Pancreas (tissue), 10 donors: Measurements from ENCODE around the gene M1AP. TPM values are rescaled to one million over a fixed set of nuclear protein-coding genes. Genes with fewer than 3 reads are reported as not detected.
A peak's percentile ranks its signal among the peaks of the same experiment; 100 is the strongest.

Source experiments
- ATAC-seq, 4 donors: fragments of 200-7000 bp; cut with Tn5 transposase; one replicate each; pipeline versions ENCODE4 v1.8.0 to v1.9.1; 2020; ENCODE audit warnings: mild to moderate bottlenecking in 4 of 4, moderate library complexity in 4 of 4
- DNase-seq, 6 donors: peaks; one replicate each; pipeline ENCODE4 v3.0.0-alpha.2; 2020
- FAIRE-seq: peaks from 2 replicates; lab custom pipeline; 2012; peaks lifted over from hg19 to GRCh38; lab: Jason Lieb, UNC
- H3K27ac ChIP-seq, 4 donors: fragments of 200-600 bp; sonication (generic); 1 replicate in 3 of 4; 2 replicates in 1 of 4; pipeline versions ENCODE4 v1.5.0 to v1.8.0; 2020
- H3K27me3 ChIP-seq, 4 donors: fragments of 200-600 bp; one replicate each; pipeline ENCODE4 v1.8.0; 2021
- H3K36me3 ChIP-seq, 3 donors: fragments of 200-600 bp; sonication (generic) in 1 of 3; one replicate each; pipeline versions ENCODE4 v1.5.0 to v1.8.0; 2020 to 2021
- H3K4me1 ChIP-seq, 3 donors: fragments of 200-600 bp; one replicate each; pipeline ENCODE4 v1.8.0; 2021
- H3K4me3 ChIP-seq, 4 donors: fragments of 200-600 bp; sonication (generic) in 2 of 4; one replicate each; pipeline versions ENCODE4 v1.5.0 to v1.8.0; 2020 to 2021
- H3K9me3 ChIP-seq, 4 donors: fragments of 200-600 bp; one replicate each; pipeline ENCODE4 v1.8.0; 2021
- WGBS, 2 donors: extraction: QIAGEN DNeasy Blood & Tissue Kit; methylation state at CpG; one replicate each; pipeline ENCODE4 v1.1.7; 2013; 5-methylcytosine and 5-hydroxymethylcytosine counted together
- intact Hi-C, 3 donors: fragments of 100-400 bp; cut with DNase I; formaldehyde crosslinking; loops; one replicate each; pipeline versions ENCODE4 v1.11.1 to v1.14.2; 2022
- polyA plus RNA-seq, 2 donors: library from polyadenylated mRNA; stranded (reverse); fragments of 200-250 nt; gene quantifications; one replicate each; pipeline ENCODE4 v1.2.3, GENCODE V29; 2013
- total RNA-seq, 6 donors: library from RNA; stranded (reverse); fragmentation: NEBNext Ultra II Directional in 4 of 6; extraction: Animal tissue kit (Norgen Biotek cat#: 25700) in 4 of 6; gene quantifications; one replicate each; pipeline versions ENCODE4 v1.2.1 to v1.2.4, GENCODE V29; 2021 to 2023
- TF ChIP-seq, protein P1 (sequence below), 4 donors: fragments of 200-600 bp; sonication (generic) in 3 of 4; IDR thresholded peaks; one replicate each; pipeline versions ENCODE4 v1.5.0 to v1.8.0; 2021; ENCODE audit warnings: antibody characterized with exemption in 4 of 4
- donor health status: healthy with polysubstance abuse.
- donor health status: DM: no; HTN: no; CAD: no; lungs with moderate emphysema.
- donor health status: DM: no; HTN: no; CAD: no.
- donor health status: control.
- donor health status: control.
- donor health status: Bipolar disorder and iron deficiency.
- donor health status: DM: yes; HTN: yes; CAD: no.
- donor health status: DM: no; HTN: no; CAD: no.
- donor health status: DM: no; HTN: no; CAD: no.
- donor health status: DM: yes; HTN: yes; CAD: no.

The M1AP gene
- total and polyA plus RNA-seq, 8 donors = 0.11 to 0.66 (median 0.27) TPM

DNA sequence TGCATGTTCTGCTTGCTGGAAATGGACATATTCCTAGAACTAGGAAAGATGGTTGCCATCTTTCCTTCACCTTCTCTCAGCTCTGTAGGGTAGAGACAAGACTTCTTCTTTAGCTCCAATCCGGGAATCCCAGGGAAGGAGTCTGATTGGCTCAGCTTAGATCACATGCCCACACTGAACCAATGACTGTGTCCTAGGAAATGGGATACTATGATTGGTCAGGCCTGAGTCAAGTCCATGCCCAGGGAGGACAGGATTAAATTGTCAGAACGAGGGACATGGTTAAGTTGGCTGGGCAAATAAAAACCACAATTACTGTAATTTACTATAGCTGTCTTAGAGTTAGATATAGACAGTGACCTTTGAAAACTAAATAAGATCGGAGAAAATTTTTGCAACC, 37.3 kb upstream of the M1AP start:
- no peaks in the 10 kb centered on the region for H3K27me3 ChIP-seq
- no peak for DNase-seq
- H3K36me3 ChIP-seq = no peaks in the 10 kb centered on the region
- no peaks in the 10 kb centered on the region for H3K4me1 ChIP-seq
- intact Hi-C loops = no loop called here
- H3K4me3 ChIP-seq = no peak overlapping the region
- no peaks in the 10 kb centered on the region for H3K9me3 ChIP-seq
- TF ChIP-seq, protein P1, sequence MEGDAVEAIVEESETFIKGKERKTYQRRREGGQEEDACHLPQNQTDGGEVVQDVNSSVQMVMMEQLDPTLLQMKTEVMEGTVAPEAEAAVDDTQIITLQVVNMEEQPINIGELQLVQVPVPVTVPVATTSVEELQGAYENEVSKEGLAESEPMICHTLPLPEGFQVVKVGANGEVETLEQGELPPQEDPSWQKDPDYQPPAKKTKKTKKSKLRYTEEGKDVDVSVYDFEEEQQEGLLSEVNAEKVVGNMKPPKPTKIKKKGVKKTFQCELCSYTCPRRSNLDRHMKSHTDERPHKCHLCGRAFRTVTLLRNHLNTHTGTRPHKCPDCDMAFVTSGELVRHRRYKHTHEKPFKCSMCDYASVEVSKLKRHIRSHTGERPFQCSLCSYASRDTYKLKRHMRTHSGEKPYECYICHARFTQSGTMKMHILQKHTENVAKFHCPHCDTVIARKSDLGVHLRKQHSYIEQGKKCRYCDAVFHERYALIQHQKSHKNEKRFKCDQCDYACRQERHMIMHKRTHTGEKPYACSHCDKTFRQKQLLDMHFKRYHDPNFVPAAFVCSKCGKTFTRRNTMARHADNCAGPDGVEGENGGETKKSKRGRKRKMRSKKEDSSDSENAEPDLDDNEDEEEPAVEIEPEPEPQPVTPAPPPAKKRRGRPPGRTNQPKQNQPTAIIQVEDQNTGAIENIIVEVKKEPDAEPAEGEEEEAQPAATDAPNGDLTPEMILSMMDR (IDR thresholded peaks at IDR 0.05) = no peak
- FAIRE-seq = no peak
- 76 to 79% methylated on average over 3 of the region's 3 CpGs for WGBS, 2 donors
- no peak overlapping the region for H3K27ac ChIP-seq
- no peak for ATAC-seq

DNA sequence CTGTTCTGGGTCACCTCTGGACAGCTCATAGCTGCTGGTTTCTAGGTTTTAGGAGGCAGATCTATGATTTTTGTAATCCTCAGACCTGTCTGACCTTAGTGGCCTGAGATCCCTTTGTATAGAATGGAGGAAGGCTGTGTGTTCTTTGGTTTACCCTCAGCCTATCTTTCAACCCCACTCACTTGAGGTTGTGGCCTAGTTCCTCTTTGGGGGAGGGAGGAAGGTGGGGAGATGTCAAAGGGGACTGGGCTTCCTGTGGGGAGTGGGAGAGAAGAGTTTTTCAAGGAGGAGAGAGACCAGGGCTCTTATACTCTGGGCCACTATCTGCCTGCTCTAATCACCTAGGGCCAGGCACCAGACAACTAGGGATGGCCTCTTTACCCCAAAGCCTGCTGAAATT, 34.4 kb upstream of the M1AP start:
- H3K4me3 ChIP-seq = no peak overlapping the region
- H3K9me3 ChIP-seq = no peaks in the 10 kb centered on the region
- intact Hi-C loops = no loop called here
- DNase-seq = no peak
- FAIRE-seq = no peak
- H3K27ac ChIP-seq = no peak overlapping the region
- no peaks in the 10 kb centered on the region for H3K4me1 ChIP-seq
- TF ChIP-seq, protein P1 (IDR thresholded peaks at IDR 0.05) = no peak
- ATAC-seq = no peak
- no peaks in the 10 kb centered on the region for H3K27me3 ChIP-seq
- no peaks in the 10 kb centered on the region for H3K36me3 ChIP-seq

DNA sequence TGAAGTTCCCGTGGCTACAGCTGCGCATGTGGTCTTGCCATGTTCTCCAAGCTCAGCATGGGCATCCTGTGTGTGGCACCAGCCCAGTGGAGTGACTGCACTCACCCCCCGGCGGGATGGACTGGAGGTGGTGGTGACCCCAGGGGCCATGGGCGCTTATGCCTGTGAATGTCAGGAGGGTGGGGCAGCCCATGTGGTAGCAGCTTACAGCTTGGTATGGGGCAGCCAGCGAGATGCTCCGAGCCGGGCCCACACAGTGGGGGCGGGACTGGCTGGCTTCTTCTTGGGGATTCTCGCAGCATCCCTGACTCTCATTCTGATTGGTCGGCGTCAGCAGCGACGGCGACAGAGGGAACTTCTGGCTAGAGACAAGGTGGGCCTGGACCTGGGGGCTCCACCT, 31.5 kb upstream of the M1AP start:
- intact Hi-C loops = no loop called here
- whole genome bisulfite sequencing, 2 donors = 91 to 96% methylated on average over 15 of the region's 15 CpGs
- DNase-seq (peak in 1 of 6 donors; percentile 40), ATAC-seq (no peak), FAIRE-seq (no peak)
- Histone ChIP-seq H3K4me3 (no peak overlapping the region), H3K27me3 (no peaks in the 10 kb centered on the region), H3K27ac (no peak overlapping the region), H3K4me1 (no peaks in the 10 kb centered on the region), H3K9me3 (no peaks in the 10 kb centered on the region), H3K36me3 (peaks cover 0 to 14% (median 0%) of the 10 kb centered on the region in 3 donors)
- TF ChIP-seq, protein P1 (IDR thresholded peaks at IDR 0.05) = no peak

DNA sequence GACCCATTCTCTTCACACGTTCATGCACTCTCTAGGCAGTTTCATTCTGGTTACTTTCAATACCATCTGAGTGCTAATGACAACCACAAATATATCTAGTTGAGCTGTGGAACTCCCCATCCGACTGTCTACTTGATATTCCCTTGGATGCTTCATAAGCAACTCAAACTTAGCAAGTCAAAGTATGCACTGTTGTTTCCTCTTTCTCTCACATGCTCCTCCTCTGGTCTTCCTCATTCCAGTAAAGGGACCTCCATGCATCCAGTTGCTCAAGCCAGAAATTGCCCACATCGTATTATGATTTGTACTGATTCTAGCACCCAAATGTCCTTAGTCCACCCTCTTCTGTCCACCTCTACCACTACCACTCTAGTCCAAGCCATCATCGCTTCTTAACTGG, 28.2 kb upstream of the M1AP start:
- DNase-seq = no peak
- TF ChIP-seq, protein P1 (IDR thresholded peaks at IDR 0.05) = no peak

DNA sequence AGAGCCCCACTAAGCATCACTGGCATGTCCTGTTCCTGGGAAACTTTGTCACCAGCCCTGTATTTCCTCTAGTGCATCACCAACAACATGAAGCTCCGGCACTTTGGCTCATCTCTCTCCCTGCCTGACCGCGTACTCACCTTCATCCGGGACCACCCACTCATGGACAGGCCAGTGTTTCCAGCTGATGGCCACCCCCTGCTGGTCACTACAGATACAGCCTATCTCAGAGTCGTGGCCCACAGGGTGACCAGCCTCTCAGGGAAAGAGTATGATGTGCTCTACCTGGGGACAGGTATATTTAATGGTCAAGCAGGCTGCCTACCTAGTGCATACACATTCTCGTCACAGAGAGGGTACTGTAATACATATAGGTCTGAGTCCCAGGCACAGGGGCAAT, 27.0 kb upstream of the M1AP start:
- Histone ChIP-seq H3K27me3 (no peaks in the 10 kb centered on the region), H3K4me1 (no peaks in the 10 kb centered on the region), H3K4me3 (no peak overlapping the region), H3K27ac (no peak overlapping the region), H3K9me3 (no peaks in the 10 kb centered on the region), H3K36me3 (peaks cover 0 to 18% (median 0%) of the 10 kb centered on the region in 3 donors)
- DNase-seq = no peak
- ATAC-seq = no peak
- FAIRE-seq = no peak
- WGBS, 2 donors = 81 to 86% methylated on average over 6 of the region's 6 CpGs
- TF ChIP-seq, protein P1 (IDR thresholded peaks at IDR 0.05) = no peak
- intact Hi-C loops = no loop called here

More for the DNA sequence above, 28.2 kb upstream of the M1AP start:
- Histone ChIP-seq H3K4me3 (no peak overlapping the region), H3K27me3 (no peaks in the 10 kb centered on the region), H3K4me1 (no peaks in the 10 kb centered on the region), H3K9me3 (no peaks in the 10 kb centered on the region), H3K36me3 (peaks cover 0 to 18% (median 0%) of the 10 kb centered on the region in 3 donors), H3K27ac (no peak overlapping the region)
- no peak for ATAC-seq
- intact Hi-C loops = no loop called here
- FAIRE-seq = no peak
- 77 to 85% methylated on average over 4 of the region's 4 CpGs for WGBS, 2 donors
